H9 (cell line): ENCODE data around the gene PTPRK. TPM values are rescaled to one million over a fixed set of nuclear protein-coding genes. Genes with fewer than 3 reads are reported as not detected.
A peak's percentile ranks its signal among the peaks of the same experiment; 100 is the strongest.

Source experiments
- DNase-seq: peaks from one replicate; pipeline ENCODE4 v3.0.0-alpha.2; 2017
- H2AFZ ChIP-seq: one replicate; pipeline ENCODE4 v1.6.1; 2013; ENCODE audit warnings: mild to moderate bottlenecking, low read length, control low read depth, moderate library complexity
- H2AK5ac ChIP-seq: 2 replicates; pipeline ENCODE4 v1.6.1; 2013; ENCODE audit warnings: low read length, control low read depth, mixed read lengths; ENCODE audit not compliant: insufficient read length
- H2BK120ac ChIP-seq: one replicate; pipeline ENCODE4 v1.6.1; 2013; ENCODE audit warnings: low read depth, mild to moderate bottlenecking, low read length, control low read depth, inconsistent platforms; ENCODE audit not compliant: poor library complexity, severe bottlenecking
- H2BK12ac ChIP-seq: 2 replicates; pipeline ENCODE4 v1.6.1; 2013; ENCODE audit warnings: low read length, control low read depth, mixed read lengths, low read depth; ENCODE audit not compliant: insufficient read length
- H2BK15ac ChIP-seq: 2 replicates; pipeline ENCODE4 v1.6.1; 2013; ENCODE audit warnings: low read depth, low read length, control low read depth
- H2BK20ac ChIP-seq: one replicate; pipeline ENCODE4 v1.6.1; 2013; ENCODE audit warnings: low read depth, mild to moderate bottlenecking, low read length, control low read depth, inconsistent platforms; ENCODE audit not compliant: poor library complexity, severe bottlenecking
- H2BK5ac ChIP-seq: 2 replicates; pipeline ENCODE4 v1.6.1; 2013; ENCODE audit warnings: low read length, control low read depth, mixed read lengths; ENCODE audit not compliant: insufficient read length
- H3K14ac ChIP-seq: 2 replicates; pipeline ENCODE4 v1.6.1; 2013; ENCODE audit warnings: low read length, control low read depth; ENCODE audit not compliant: insufficient read depth
- H3K18ac ChIP-seq: 2 replicates; pipeline ENCODE4 v1.6.1; 2013; ENCODE audit warnings: low read depth, mild to moderate bottlenecking, mixed read lengths, low read length, control low read depth; ENCODE audit not compliant: insufficient read length
- H3K23ac ChIP-seq: 2 replicates; pipeline ENCODE4 v1.6.1; 2013; ENCODE audit warnings: low read length, control low read depth, mixed read lengths, low read depth; ENCODE audit not compliant: insufficient read length
- H3K23me2 ChIP-seq: 2 replicates; pipeline ENCODE4 v1.6.1; 2013; ENCODE audit warnings: low read depth, mild to moderate bottlenecking, mixed read lengths, low read length, control low read depth; ENCODE audit not compliant: insufficient read length, poor library complexity, severe bottlenecking
- H3K27ac ChIP-seq: 2 replicates; pipeline ENCODE4 v1.5.1; 2013; ENCODE audit warnings: low read length, control low read depth, mixed read lengths, low read depth; ENCODE audit not compliant: insufficient read length
- H3K27me3 ChIP-seq: 2 replicates; pipeline ENCODE4 v1.6.1; 2013; ENCODE audit warnings: low read length, control low read depth, inconsistent platforms; ENCODE audit not compliant: insufficient read depth
- H3K4ac ChIP-seq: 2 replicates; pipeline ENCODE4 v1.6.1; 2013; ENCODE audit warnings: low read depth, mild to moderate bottlenecking, control low read depth, inconsistent platforms, low read length, moderate library complexity
- H3K4me1 ChIP-seq: 2 replicates; pipeline ENCODE4 v1.6.1; 2013; ENCODE audit warnings: low read length, control low read depth, inconsistent platforms; ENCODE audit not compliant: insufficient read depth
- H3K4me2 ChIP-seq: 2 replicates; pipeline ENCODE4 v1.6.1; 2013; ENCODE audit warnings: low read length, control low read depth, mixed read lengths; ENCODE audit not compliant: insufficient read length, insufficient read depth
- H3K56ac ChIP-seq: 2 replicates; pipeline ENCODE4 v1.6.1; 2013; ENCODE audit warnings: low read depth, mild to moderate bottlenecking, mixed read lengths, low read length, control low read depth; ENCODE audit not compliant: insufficient read length
- H3K79me1 ChIP-seq: 2 replicates; pipeline ENCODE4 v1.6.1; 2013; ENCODE audit warnings: low read depth, mild to moderate bottlenecking, moderate library complexity, low read length, control low read depth, inconsistent platforms; ENCODE audit not compliant: insufficient read depth, poor library complexity, severe bottlenecking
- H3K79me2 ChIP-seq: 2 replicates; pipeline ENCODE4 v1.6.1; 2013; ENCODE audit warnings: low read length, control low read depth, inconsistent platforms; ENCODE audit not compliant: insufficient read depth
- H3K9ac ChIP-seq: 2 replicates; pipeline ENCODE4 v1.6.1; 2013; ENCODE audit warnings: low read length, control low read depth, mixed read lengths; ENCODE audit not compliant: insufficient read length; ENCODE audit errors: extremely low read depth
- H3K9me3 ChIP-seq: one replicate; pipeline ENCODE4 v1.6.1; 2013; ENCODE audit warnings: low read depth, low read length, inconsistent platforms; ENCODE audit not compliant: control insufficient read depth
- H3T11ph ChIP-seq: one replicate; pipeline ENCODE4 v1.6.1; 2013; ENCODE audit warnings: mild to moderate bottlenecking, low read length, control low read depth, inconsistent platforms
- H4K20me1 ChIP-seq: one replicate; pipeline ENCODE4 v1.6.1; 2013; ENCODE audit not compliant: control insufficient read depth, insufficient read length, insufficient read depth
- H4K5ac ChIP-seq: 2 replicates; pipeline ENCODE4 v1.6.1; 2013; ENCODE audit warnings: low read depth, mild to moderate bottlenecking, mixed read lengths, low read length, control low read depth; ENCODE audit not compliant: insufficient read length
- H4K8ac ChIP-seq: replicated peaks from 2 replicates; pipeline ENCODE4 v1.6.1; 2013; ENCODE audit warnings: low read length, control low read depth, mixed read lengths, low read depth; ENCODE audit not compliant: insufficient read length
- H4K91ac ChIP-seq: 2 replicates; pipeline ENCODE4 v1.6.1; 2013; ENCODE audit warnings: low read depth, mild to moderate bottlenecking, moderate library complexity, mixed read lengths, low read length, control low read depth; ENCODE audit not compliant: insufficient read length
- H3K27ac Mint-ChIP-seq, 3 experiments: 2 replicates in 2 of 3; 3 replicates in 1 of 3; pipeline ENCODE4 v1.8.0; 2020 to 2021; ENCODE audit warnings: mixed read lengths in 3 of 3, mild to moderate bottlenecking in 1 of 3, moderate library complexity in 1 of 3
- H3K27me3 Mint-ChIP-seq: 2 replicates; pipeline ENCODE4 v1.8.0; 2021; ENCODE audit warnings: low read depth, mild to moderate bottlenecking, moderate library complexity, mixed read lengths
- H3K36me3 Mint-ChIP-seq, 3 experiments: 2 replicates in 2 of 3; 3 replicates in 1 of 3; pipeline ENCODE4 v1.8.0; 2020 to 2021; ENCODE audit warnings: low read depth in 3 of 3, mixed read lengths in 3 of 3; ENCODE audit not compliant: insufficient read depth in 1 of 3
- H3K4me1 Mint-ChIP-seq, 2 experiments: 2 replicates each; pipeline ENCODE4 v1.8.0; 2020; ENCODE audit warnings: mixed read lengths in 2 of 2
- H3K4me3 Mint-ChIP-seq, 2 experiments: 2 replicates in 1 of 2; 3 replicates in 1 of 2; pipeline ENCODE4 v1.8.0; 2020 to 2021; ENCODE audit warnings: mild to moderate bottlenecking in 2 of 2, mixed read lengths in 2 of 2, moderate library complexity in 1 of 2
- H3K9me3 Mint-ChIP-seq, 2 experiments: 2 replicates in 1 of 2; 3 replicates in 1 of 2; pipeline ENCODE4 v1.8.0; 2020; ENCODE audit warnings: mild to moderate bottlenecking in 2 of 2, mixed read lengths in 2 of 2, moderate library complexity in 1 of 2
- CTCF ChIP-seq: fragments of 200-600 bp; sonication (generic); conservative IDR thresholded peaks from 3 replicates; pipeline ENCODE4 v1.8.0; 2021; ENCODE audit warnings: antibody characterized with exemption, mild to moderate bottlenecking
- total RNA-seq: library from RNA; stranded (reverse); gene quantifications from 2 replicates; pipeline ENCODE4 v1.2.1, GENCODE V29; 2021

PTPRK gene
- total RNA-seq, 1 experiment from 2014 or later = 47.9 TPM

GRCh38 chr6:128314190-128314589 lies 206.2 kb downstream of the PTPRK start:
- peaks cover 2% of the 10 kb centered on the region for H3K79me1 ChIP-seq
- H2AK5ac ChIP-seq = no peak overlapping the region
- no peaks in the 10 kb centered on the region; the same call in 1 of the 2 replicates for H3K79me2 ChIP-seq
- H2BK15ac ChIP-seq = no peak overlapping the region
- no peak overlapping the region for H2BK120ac ChIP-seq
- H3K4ac ChIP-seq = no peak overlapping the region
- no peaks in the 10 kb centered on the region; a peak in 1 of 7 replicates for H3K36me3 Mint-ChIP-seq
- no peak for TF ChIP-seq CTCF
- H3K4me1 Mint-ChIP-seq = peaks cover 63 to 74% of the 10 kb centered on the region in 2 experiments
- no peaks in the 10 kb centered on the region for H3K27me3 Mint-ChIP-seq
- H3K23ac ChIP-seq = no peak overlapping the region
- peaks cover 2% of the 10 kb centered on the region; the same call in 1 of the 2 replicates for H3K4me1 ChIP-seq
- no peaks in the 10 kb centered on the region for H3K9me3 Mint-ChIP-seq
- H3K27ac Mint-ChIP-seq = peak overlapping the region; percentile 39 to 96 (median 65); a peak in 4 of 7 replicates
- no peak overlapping the region for H3K4me2 ChIP-seq
- H3K4me3 Mint-ChIP-seq = no peak overlapping the region
- no peaks in the 10 kb centered on the region for H4K20me1 ChIP-seq
- H3K18ac ChIP-seq = no peak overlapping the region
- H3K27ac ChIP-seq = no peak overlapping the region
- no peak overlapping the region for H2BK20ac ChIP-seq
- H3K56ac ChIP-seq = no peak overlapping the region
- no peak overlapping the region for H4K5ac ChIP-seq
- H3K23me2 ChIP-seq = no peaks in the 10 kb centered on the region
- H4K8ac ChIP-seq = no peak overlapping the region
- H2BK5ac ChIP-seq = no peak overlapping the region
- no peak overlapping the region for H3K9ac ChIP-seq
- H3K14ac ChIP-seq = no peak overlapping the region
- H4K91ac ChIP-seq = no peak overlapping the region
- H3T11ph ChIP-seq = no peak overlapping the region
- no peaks in the 10 kb centered on the region for H3K27me3 ChIP-seq
- no peak for DNase-seq
- H3K9me3 ChIP-seq = no peaks in the 10 kb centered on the region
- no peak overlapping the region for H2AFZ ChIP-seq
- no peak overlapping the region for H2BK12ac ChIP-seq
